Measurements from ENCODE around the gene TUBB6. TPM values are rescaled to one million over a fixed set of nuclear protein-coding genes. Genes with fewer than 3 reads are reported as not detected.

TUBB6 gene
- total and polyA plus RNA-seq, 10 of the 15 experiments (the other 5 are each of a cell fraction or from before 2014, with no cell fraction given): 27.4 to 262 (median 82.5) TPM

DNA sequence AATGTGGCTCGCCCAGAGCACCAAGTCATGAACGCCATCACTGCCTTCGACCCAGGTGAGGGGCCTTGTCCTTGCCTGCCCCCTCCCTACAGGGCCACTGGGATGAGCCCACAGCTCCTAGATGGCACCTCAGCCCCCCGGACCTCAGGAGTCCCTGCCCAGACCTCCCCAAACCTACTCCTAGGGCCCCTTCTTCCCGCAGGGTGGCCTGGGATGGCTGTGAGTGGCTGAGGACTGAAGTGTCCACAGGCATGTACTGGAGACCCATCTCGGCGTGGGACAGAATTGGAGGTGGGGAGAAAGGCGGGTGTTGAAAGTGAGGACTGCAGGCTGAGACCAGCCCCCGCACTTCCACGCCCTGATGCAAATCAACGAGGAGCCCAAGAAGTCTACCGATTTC lies 2.8 kb upstream of the TUBB6 start (continued):
- TF ChIP-seq, protein P1, sequence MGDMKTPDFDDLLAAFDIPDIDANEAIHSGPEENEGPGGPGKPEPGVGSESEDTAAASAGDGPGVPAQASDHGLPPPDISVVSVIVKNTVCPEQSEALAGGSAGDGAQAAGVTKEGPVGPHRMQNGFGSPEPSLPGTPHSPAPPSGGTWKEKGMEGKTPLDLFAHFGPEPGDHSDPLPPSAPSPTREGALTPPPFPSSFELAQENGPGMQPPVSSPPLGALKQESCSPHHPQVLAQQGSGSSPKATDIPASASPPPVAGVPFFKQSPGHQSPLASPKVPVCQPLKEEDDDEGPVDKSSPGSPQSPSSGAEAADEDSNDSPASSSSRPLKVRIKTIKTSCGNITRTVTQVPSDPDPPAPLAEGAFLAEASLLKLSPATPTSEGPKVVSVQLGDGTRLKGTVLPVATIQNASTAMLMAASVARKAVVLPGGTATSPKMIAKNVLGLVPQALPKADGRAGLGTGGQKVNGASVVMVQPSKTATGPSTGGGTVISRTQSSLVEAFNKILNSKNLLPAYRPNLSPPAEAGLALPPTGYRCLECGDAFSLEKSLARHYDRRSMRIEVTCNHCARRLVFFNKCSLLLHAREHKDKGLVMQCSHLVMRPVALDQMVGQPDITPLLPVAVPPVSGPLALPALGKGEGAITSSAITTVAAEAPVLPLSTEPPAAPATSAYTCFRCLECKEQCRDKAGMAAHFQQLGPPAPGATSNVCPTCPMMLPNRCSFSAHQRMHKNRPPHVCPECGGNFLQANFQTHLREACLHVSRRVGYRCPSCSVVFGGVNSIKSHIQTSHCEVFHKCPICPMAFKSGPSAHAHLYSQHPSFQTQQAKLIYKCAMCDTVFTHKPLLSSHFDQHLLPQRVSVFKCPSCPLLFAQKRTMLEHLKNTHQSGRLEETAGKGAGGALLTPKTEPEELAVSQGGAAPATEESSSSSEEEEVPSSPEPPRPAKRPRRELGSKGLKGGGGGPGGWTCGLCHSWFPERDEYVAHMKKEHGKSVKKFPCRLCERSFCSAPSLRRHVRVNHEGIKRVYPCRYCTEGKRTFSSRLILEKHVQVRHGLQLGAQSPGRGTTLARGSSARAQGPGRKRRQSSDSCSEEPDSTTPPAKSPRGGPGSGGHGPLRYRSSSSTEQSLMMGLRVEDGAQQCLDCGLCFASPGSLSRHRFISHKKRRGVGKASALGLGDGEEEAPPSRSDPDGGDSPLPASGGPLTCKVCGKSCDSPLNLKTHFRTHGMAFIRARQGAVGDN (IDR thresholded peaks at IDR 0.05): no peak
- TF ChIP-seq MTA2 (IDR thresholded peaks at IDR 0.05; ENCODE audit: low read depth) (no peak), MYB (IDR thresholded peaks at IDR 0.05; ENCODE audit: borderline replicate concordance, low read depth, low read length) (no peak), ZNF217 (IDR thresholded peaks at IDR 0.05) (no peak), CBFB (IDR thresholded peaks at IDR 0.05; ENCODE audit: low read depth) (no peak)

DNA sequence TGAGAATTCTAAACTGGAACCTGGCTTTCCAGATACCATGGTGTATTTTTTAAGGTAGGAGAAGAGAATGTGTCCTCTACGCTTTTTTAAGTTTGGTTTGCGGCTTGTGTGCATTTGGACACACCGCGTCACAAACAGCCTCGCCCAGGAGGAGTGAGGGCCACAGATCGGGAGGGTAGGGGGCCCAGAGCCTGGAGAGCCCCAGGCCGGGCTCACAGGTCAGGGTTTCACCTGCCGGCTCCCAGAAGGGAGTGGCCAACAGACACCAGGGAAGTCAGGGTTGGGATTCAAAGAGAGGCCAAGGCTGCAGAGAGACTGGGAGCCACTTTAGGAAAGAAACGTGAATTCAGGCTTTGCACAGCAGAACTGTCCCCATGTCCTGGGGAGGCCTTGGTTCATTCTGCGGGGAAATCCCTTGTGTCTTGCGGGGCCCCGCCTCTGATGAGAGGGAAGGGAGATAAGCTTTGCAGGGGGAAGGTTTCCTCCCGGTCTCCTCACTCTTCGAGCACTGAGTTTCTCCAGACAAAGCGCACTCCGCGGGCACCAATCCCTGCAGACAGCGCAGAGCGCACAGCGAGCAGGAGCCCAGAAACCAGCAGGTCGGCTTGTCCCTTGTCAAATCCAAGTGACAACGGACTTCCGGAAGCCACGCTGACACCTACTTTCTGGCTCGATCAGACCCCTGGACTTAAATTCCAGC lies 2.0 kb upstream of the TUBB6 start:
- SMC1A ChIA-PET (ENCODE audit: uncharacterized antibody, unreplicated experiment): no interaction called here
- H2AFZ ChIP-seq (ENCODE audit: control insufficient read depth, low read depth, low read length): no peak overlapping the region

More for the DNA sequence above, 2.0 kb upstream of the TUBB6 start:
- Histone ChIP-seq H3K79me2 (ENCODE audit: control insufficient read depth, insufficient read depth, low read length) (peaks cover 15% of the 10 kb centered on the region), H3K27me3 (replicated peaks in 1 of 2; ENCODE audit: control insufficient read depth in 2 of 2, insufficient read depth in 2 of 2, low read length in 1 of 2) (0 out of 4 replicates have a peak, but pooled peaks cover 0 to 1% of the 10 kb centered on the region in 2 experiments), H3K9me3 (replicated peaks; ENCODE audit: control insufficient read depth, insufficient read depth, low read length) (no peaks in the 10 kb centered on the region; the same call in 2 of the 3 replicates), H3K4me1 (ENCODE audit: control insufficient read depth, insufficient read depth, low read length) (no peaks in the 10 kb centered on the region), H4K20me1 (ENCODE audit: control insufficient read depth, insufficient read depth) (no peaks in the 10 kb centered on the region), H3K36me3 (ENCODE audit: control insufficient read depth in 2 of 2, insufficient read depth in 2 of 2, low read length in 1 of 2) (no peaks in the 10 kb centered on the region), H3K9ac (ENCODE audit: control insufficient read depth, insufficient read depth, low read length) (no peak overlapping the region), H3K4me3 (no peak overlapping the region), H3K27ac (ENCODE audit: control insufficient read depth, insufficient read depth) (no peak overlapping the region), H3K4me2 (ENCODE audit: control insufficient read depth, insufficient read depth) (no peak overlapping the region)
- ChIA-PET CTCF (no interaction called here), RAD21 (ENCODE audit: unreplicated experiment) (no interaction called here), POLR2A (no interaction called here)
- DNase-seq (ENCODE audit: low read depth, low spot score) (no peak), FAIRE-seq (no peak), ATAC-seq (no peak)
- in situ Hi-C loops (cut with MboI) (no loop called here), intact Hi-C loops (cut with micrococcal nuclease; ENCODE audit: unreplicated experiment) (no loop called here)
- BruUV-seq (replicated peaks): no TSS peak
- no peak for TF ChIP-seq NFYA (IDR thresholded peaks at IDR 0.05; ENCODE audit: borderline replicate concordance, low read depth, low read length)
- WGBS (ENCODE audit: insufficient coverage, insufficient replicate concordance, low lambda C conversion rate, missing lambda C conversion rate): 81% methylated on average over 24 of the region's 25 CpGs
